ENCODE data around the gene AOPEP. TPM values are rescaled to one million over a fixed set of nuclear protein-coding genes. Genes with fewer than 3 reads are reported as not detected.

AOPEP gene
- total RNA-seq, 1 experiment from 2014 or later = 41.0 TPM

- DNase-seq (ENCODE audit: low spot score) = no peak
These were observed 333.7 kb downstream of the AOPEP start for GRCh38 chr9:95060234-95060633.

DNA sequence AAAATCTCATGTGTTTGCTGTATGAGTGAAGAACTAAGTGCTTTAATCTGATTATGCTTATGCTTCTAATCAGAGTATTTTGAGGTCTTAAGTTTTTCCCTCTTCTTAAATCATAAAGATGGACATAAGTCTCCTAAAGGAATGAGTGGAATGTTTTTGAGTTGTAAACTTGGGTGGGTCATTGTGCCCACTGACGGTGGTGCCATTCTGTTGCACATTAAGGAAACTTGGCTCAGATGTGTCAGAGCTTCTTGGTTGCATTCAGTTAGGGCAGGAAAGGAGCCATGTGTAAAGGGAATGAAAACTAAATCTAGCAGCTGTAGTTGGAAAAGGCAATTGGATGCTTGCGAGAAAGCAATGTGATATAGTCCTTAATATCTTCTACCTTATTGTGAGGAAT is 334.4 kb downstream of the AOPEP start:
- DNase-seq (ENCODE audit: low spot score) = no peak

DNA sequence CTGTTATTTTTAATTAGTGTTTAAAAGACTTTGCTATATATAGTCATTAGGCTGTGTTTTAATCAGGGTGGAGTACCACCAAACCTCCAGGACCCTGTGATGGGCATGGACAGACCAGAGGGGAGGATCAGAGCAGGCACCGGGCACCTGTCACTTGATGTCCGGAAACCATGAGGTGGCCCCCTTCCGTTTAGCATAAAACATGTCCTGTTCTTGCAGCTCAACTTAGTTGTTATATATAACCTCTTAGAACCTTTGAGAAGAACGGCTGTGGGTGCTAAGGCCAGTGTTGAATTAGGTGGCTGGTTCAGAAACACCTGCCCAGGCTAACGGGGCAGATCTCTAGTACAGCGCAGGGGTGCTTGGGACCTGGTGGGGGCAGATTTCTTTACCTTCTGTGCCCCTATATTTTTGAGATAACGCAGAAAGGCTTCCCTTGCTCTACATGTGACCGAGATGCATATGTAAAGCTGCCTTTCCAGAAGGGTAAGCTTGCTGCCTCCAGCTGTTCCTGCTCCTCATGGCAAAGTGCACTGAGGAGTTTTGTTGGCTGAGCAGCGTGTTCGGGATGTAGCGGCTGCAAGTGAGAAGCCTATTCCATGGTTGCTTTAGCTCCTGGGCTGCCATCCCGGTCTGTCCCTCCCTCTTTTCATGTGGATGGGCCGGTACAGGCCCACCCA is 335.6 kb downstream of the AOPEP start:
- DNase-seq (ENCODE audit: low spot score) = no peak

DNA sequence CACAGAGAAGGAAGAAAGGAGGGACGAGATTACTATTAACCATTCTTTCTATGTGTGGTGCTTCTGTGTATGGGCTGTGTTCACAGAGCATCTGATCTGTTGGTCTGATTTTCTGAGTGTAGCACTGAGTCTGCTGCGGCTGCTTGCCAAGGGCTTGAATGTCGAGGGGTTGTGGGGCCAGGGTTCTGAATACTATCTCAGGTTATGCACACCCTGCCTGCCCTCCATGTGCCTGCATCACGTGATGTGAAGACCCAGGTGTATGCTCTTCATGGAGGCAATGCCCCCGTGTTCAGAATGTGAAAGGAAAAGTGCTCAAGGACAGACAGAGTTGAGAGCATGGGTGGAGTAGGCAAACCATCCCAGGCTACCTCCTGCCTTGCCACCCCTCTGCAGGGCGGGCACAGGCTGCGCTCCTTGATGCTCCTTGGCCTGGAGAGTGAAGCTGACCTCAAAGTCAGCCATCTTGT is 336.1 kb downstream of the AOPEP start:
- DNase-seq (ENCODE audit: low spot score) = no peak

DNA sequence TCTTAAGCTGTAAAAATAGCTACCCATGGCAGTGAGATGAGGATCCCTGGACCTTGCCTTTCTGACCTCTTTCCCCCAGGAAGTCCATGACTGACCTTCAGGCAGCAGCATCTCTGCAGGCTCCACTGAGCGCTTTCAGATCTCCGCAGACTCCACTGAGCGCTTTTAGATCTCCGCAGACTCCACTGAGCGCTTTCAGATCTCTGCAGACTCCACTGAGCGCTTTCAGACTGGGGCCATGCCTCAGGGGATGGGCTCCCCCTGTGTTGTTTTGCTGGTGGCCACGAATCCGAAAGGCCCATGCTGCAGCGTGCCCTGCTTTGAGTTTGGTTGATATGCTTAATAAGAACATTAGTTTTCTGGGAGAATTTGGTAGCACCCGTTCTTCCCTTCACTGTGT is 336.8 kb downstream of the AOPEP start:
- no peak for DNase-seq (ENCODE audit: low spot score)

- DNase-seq (ENCODE audit: low spot score) = no peak
These were observed 338.7 kb downstream of the AOPEP start for GRCh38 chr9:95065224-95065623.

GRCh38 chr9:95067057-95067456 is 340.6 kb downstream of the AOPEP start:
- no peak for DNase-seq (ENCODE audit: low spot score)

GRCh38 chr9:95067897-95068296 is 341.4 kb downstream of the AOPEP start:
- no peak for DNase-seq (ENCODE audit: low spot score)

- DNase-seq (ENCODE audit: low spot score) = no peak
These were observed 344.1 kb downstream of the AOPEP start for GRCh38 chr9:95070549-95071021.

DNA sequence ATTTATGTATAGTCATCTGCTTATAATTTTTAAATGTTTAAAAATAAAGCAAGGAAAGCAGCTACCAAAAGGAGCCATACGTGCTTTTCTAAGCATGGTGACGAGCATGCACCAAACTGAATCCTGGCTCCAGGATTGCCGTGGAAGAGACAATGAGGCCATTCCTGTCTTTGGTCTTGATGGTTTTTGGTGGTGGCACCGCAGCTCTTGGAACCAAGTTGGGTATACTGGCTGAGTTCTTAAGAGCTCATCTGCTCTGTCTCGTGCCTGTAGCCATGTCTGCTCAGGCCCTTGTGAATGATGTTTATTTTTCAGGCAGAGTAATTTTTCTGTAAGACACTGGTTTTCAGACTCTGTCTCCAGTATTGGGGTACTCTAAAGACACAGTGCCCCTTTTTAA is 345.0 kb downstream of the AOPEP start:
- no peak for DNase-seq (ENCODE audit: low spot score)

- DNase-seq (ENCODE audit: low spot score) = no peak
These were observed 345.4 kb downstream of the AOPEP start for GRCh38 chr9:95071925-95072324.

DNA sequence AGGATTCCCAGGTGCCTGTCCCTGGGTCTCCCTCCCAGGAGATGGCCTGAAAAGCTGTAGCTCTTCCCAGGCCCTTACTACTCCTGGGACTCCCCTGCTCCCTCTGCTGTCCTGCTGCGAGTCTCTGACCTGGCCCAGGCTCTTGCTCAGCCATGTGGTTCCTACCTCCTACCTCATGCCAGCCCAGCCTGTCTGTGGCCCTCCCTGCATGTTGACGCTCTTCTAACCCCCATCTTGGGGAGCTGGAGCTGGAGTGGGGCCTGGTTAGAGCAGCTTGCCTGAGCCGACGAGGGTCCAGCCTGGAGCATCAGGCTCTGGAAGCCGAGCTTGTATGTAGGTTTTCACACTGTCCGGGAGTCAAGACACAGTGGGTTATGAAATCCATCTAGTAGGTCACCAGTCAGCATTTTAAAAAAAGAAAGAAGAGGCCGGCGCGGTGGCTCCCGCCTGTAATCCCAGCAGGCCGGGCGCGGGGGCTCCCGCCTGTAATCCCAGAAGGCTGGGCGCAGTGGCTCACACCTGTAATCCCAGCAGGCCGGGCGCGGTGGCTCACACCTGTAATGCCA is 346.6 kb downstream of the AOPEP start:
- DNase-seq (ENCODE audit: low spot score) = no peak

- DNase-seq (ENCODE audit: low spot score) = no peak
These were observed 347.4 kb downstream of the AOPEP start for GRCh38 chr9:95073918-95074317.

DNA sequence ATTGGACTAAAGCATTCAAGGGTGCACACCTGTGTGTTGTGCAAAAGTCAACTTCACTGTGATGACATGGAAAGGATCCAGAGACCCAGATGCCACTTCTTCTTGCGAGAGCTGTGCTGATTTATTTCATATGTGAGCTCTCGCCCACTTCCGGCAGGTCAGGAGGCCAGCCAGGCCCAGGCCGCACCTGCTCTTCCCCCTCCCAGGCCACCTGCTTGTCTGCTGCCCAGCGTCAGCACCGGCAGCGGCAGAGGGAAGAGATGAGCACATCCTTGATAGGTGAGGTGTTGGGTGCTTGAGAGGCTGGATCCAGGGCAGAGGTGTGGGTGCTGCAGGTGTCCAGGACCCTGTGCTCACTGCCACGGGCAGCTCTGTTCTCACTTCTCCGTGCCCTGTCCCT is 348.1 kb downstream of the AOPEP start:
- DNase-seq (ENCODE audit: low spot score) = no peak

DNA sequence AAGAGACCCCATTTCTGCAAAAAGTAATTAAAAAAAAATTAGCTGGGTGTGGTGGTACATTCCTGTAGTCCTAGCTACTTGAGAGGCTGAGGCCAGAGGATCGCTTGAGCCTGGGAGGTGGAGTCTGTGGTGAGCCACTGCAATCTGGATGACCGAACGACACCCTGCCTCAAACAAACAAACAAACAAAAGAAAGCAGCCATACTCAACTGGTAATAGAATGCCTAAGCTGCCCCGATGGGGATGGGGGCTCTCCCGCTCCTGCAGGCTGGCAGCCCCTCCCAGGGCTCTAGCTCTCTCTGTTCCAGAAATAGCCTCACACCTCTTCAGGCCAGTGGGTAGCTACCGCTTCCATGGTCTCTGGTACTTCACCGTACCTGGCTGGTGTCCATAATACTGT is 349.2 kb downstream of the AOPEP start:
- no peak for DNase-seq (ENCODE audit: low spot score)

DNA sequence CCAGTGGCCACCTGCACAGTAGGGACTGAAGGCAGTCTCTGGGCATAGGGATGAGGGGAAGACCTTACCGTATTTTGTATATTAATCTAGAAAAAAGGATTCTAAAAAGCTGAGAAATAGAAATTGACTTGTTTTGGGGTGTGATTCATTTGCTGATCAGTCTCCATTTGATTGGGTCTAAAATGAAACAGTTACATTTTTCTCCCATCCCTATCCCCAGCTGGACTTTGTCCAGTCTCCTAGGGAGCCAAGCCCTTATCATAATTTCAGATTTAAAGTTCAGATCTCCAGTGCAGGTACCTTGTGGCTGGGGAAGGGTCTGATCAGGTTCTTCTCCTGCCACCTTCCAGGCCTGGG is 350.2 kb downstream of the AOPEP start:
- DNase-seq (ENCODE audit: low spot score) = no peak

DNA sequence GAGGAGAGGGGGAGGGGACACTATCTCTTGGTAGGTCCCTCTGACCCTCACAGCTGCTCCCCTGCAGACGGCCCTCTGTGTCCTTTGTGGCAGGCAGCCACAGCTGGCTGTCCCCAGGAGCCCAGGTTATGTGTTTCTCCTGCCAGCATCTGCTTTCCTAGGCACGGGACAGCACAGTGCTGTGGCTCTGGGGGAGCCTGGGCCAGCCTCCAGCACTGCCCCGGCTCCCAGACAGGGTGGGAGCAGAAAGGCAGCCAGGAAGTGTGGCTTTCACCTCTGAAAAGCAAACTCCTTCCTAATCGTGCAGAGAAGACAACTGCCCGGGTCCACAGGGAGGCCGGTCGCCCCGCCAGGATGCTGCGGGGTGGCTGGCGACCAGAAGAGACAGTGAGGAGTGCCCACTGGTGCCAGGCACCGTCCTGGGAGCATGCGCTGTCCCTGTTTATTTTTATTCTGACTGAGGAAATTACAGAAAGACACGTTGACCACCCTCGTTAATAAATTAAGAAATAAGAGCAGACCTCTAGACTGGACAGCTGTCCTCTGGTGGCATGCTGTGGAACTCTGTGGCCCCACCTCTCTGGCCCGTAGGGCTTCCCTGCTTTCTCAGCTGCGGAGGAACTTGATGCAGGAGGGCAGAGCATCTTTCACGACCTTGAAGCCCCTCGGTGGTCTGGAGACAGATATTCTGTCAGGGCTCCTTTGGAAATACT is 350.7 kb downstream of the AOPEP start:
- DNase-seq (ENCODE audit: low spot score) = no peak

DNA sequence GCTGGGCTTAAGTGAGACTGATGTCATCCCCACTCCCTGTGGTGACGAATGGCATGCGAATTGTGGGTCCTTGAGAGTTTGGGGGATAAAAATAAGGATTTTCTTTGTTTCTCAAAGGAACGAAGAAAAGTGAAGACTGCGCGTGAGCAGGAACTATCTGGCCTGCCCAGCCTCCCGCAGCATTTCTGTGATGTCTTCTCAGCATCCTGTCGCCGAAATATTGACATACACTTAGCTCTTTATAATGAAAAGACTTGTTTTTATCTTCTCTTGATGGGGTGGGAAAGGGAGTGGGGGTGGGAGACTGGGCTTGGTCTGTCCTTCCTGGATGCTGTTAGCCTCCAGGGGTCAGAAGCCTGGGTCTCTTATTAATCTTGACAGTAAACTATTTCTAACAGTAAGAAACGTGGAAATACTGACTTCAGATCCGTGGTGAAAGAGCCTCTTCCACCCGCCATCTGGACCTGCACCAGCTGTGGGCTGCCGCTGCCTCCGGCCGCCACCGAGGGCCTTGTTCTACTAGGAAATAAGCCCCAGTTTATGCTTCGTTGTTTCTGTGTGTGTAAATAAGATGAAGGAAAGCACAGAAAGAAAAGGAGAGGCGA is 351.4 kb downstream of the AOPEP start:
- no peak for DNase-seq (ENCODE audit: low spot score)

GRCh38 chr9:95078511-95078910 is 352.0 kb downstream of the AOPEP start:
- DNase-seq (ENCODE audit: low spot score) = no peak

GRCh38 chr9:95078939-95079338 is 352.4 kb downstream of the AOPEP start:
- no peak for DNase-seq (ENCODE audit: low spot score)

DNA sequence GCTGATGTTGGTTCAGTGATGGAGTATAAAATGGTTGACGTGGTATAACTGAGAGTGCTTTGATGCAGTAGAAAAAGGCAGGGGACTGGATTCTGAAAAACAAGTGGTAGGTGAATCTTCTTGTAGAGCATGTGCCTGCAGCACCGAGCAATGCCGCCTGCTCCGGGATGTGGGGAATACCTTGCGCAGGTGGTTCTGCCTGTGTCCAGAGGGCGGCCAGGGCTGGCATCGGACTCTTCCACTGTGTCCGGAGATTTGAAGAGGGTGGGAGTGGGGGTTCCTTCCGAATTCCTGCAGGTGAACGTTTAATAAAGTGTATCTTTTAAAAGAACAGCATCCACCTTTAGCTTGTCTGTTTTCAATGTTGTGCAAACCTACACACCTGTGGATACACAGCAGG is 353.0 kb downstream of the AOPEP start:
- DNase-seq (ENCODE audit: low spot score) = no peak

GRCh38 chr9:95080961-95081647 is 354.6 kb downstream of the AOPEP start:
- no peak for DNase-seq (ENCODE audit: low spot score)

Data from A172 (cell line).